GM18507 (cell line): Measurements from ENCODE around the gene RCN1.

Source experiments
- DNase-seq: peaks from one replicate; pipeline ENCODE4 v3.0.0; 2011; ENCODE audit warnings: low read depth; ENCODE audit not compliant: insufficient read length; ENCODE audit errors: extremely low spot score
- FAIRE-seq: peaks from 2 replicates; lab custom pipeline; 2011; peaks lifted over from hg19 to GRCh38; lab: Jason Lieb, UNC

The RCN1 gene

GRCh38 chr11:32143378-32143777 is 52.5 kb downstream of the RCN1 start:
- no peak for FAIRE-seq
- no peak for DNase-seq

GRCh38 chr11:32145282-32145681 is 54.4 kb downstream of the RCN1 start:
- no peak for FAIRE-seq
- no peak for DNase-seq

DNA sequence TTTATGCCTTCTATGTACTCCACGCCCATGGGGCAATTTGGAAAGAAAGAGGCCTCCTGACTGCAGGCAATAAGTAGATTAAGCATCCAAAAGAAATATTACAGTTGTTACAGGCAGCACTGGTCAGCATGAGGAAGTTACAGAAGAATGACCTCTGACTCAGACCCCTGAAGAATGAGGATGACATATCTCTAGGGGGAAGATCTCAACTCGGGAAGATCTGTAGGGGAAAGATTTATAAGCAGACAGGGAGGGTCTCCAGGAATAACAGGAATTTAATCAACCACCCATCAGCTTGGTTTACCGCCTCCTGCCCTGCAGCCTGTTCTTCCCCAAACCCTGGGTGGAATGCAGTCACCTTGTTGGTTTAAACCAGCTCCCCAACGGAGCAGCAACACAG is 58.0 kb downstream of the RCN1 start:
- no peak for FAIRE-seq
- no peak for DNase-seq

GRCh38 chr11:32149748-32150147 is 58.9 kb downstream of the RCN1 start:
- no peak for DNase-seq
- no peak for FAIRE-seq

- FAIRE-seq (no peak), DNase-seq (no peak)
Observed at GRCh38 chr11:32151027-32151426, 60.2 kb downstream of the RCN1 start.

GRCh38 chr11:32152216-32152615 is 61.3 kb downstream of the RCN1 start:
- DNase-seq (no peak), FAIRE-seq (no peak)

DNA sequence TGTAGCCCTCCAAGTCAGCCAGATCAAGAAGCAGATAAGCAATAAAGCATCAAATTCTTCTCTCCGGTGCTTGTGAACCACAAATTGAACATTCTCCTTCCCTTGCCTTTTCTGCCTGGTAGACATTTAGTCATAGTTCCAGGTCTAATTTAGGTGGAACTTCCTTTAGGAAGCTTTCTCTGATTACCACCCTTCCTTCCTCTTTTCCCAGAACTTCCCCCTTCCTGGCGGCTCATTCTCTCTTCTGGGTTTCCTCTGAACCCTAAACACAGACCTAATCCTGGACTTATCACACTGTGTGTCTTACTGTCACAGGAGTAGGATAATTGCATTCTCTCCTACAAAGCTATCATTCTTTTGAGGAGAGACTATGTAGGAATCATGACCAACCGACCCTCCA is 61.9 kb downstream of the RCN1 start:
- FAIRE-seq (no peak), DNase-seq (no peak)

GRCh38 chr11:32153747-32154146 is 62.9 kb downstream of the RCN1 start:
- FAIRE-seq (peak; percentile 51), DNase-seq (no peak)

GRCh38 chr11:32154275-32154674 is 63.4 kb downstream of the RCN1 start:
- DNase-seq (no peak), FAIRE-seq (no peak)
